ENCODE results near the gene ERBB4. TPM values are rescaled to one million over a fixed set of nuclear protein-coding genes. Genes with fewer than 3 reads are reported as not detected.

Gene ERBB4
- total RNA-seq, 1 donor from 2014 or later, result 9.2 TPM

- H3K27ac Mint-ChIP-seq, result no peak overlapping the region
- no peak overlapping the region for H3K4me3 Mint-ChIP-seq
These were observed 474.3 kb downstream of the ERBB4 start for GRCh38 chr2:212064318-212064717.

GRCh38 chr2:212052412-212053159, 486.0 kb downstream of the ERBB4 start:
- H3K9me3 Mint-ChIP-seq, result peaks cover 53% of the 10 kb centered on the region
- peaks cover 27% of the 10 kb centered on the region for H3K36me3 Mint-ChIP-seq
- no peak overlapping the region for H3K27ac Mint-ChIP-seq
- TF ChIP-seq CTCF (IDR thresholded peaks at IDR 0.05; ENCODE audit: unreplicated experiment), result no peak
- H3K4me1 Mint-ChIP-seq, result no peaks in the 10 kb centered on the region
- DNase-seq (ENCODE audit: low spot score in 2 of 2, unreplicated experiment in 2 of 2), result no peak
- no peaks in the 10 kb centered on the region for H3K27me3 Mint-ChIP-seq (ENCODE audit: low read depth)
- H3K4me3 Mint-ChIP-seq, result no peak overlapping the region

More at GRCh38 chr2:212064318-212064717, 474.3 kb downstream of the ERBB4 start:
- no peak for DNase-seq (ENCODE audit: low spot score in 2 of 2, unreplicated experiment in 2 of 2)
- peaks cover 6% of the 10 kb centered on the region for H3K9me3 Mint-ChIP-seq
- no peaks in the 10 kb centered on the region for H3K4me1 Mint-ChIP-seq
- no peak for TF ChIP-seq CTCF (IDR thresholded peaks at IDR 0.05; ENCODE audit: unreplicated experiment)
- peaks cover 4% of the 10 kb centered on the region for H3K36me3 Mint-ChIP-seq
- H3K27me3 Mint-ChIP-seq (ENCODE audit: low read depth), result no peaks in the 10 kb centered on the region

- Mint-ChIP-seq H3K27ac (no peak overlapping the region), H3K4me1 (no peaks in the 10 kb centered on the region), H3K27me3 (ENCODE audit: low read depth) (no peaks in the 10 kb centered on the region), H3K4me3 (no peak overlapping the region), H3K36me3 (peaks cover 19% of the 10 kb centered on the region), H3K9me3 (peaks cover 36% of the 10 kb centered on the region)
- TF ChIP-seq CTCF (IDR thresholded peaks at IDR 0.05; ENCODE audit: unreplicated experiment), result no peak
- DNase-seq (ENCODE audit: low spot score in 2 of 2, unreplicated experiment in 2 of 2), result no peak
These were observed 487.7 kb downstream of the ERBB4 start for GRCh38 chr2:212050871-212051270.

- H3K9me3 Mint-ChIP-seq, result peaks cover 5% of the 10 kb centered on the region
- no peaks in the 10 kb centered on the region for H3K27me3 Mint-ChIP-seq (ENCODE audit: low read depth)
- H3K36me3 Mint-ChIP-seq, result no peaks in the 10 kb centered on the region
- no peak for TF ChIP-seq CTCF (IDR thresholded peaks at IDR 0.05; ENCODE audit: unreplicated experiment)
- H3K4me1 Mint-ChIP-seq, result peaks cover 8% of the 10 kb centered on the region
- H3K4me3 Mint-ChIP-seq, result no peak overlapping the region
- no peak for DNase-seq (ENCODE audit: low spot score in 2 of 2, unreplicated experiment in 2 of 2)
- no peak overlapping the region for H3K27ac Mint-ChIP-seq
These were observed 496.0 kb downstream of the ERBB4 start for GRCh38 chr2:212042562-212042961.

GRCh38 chr2:212037062-212037461, 501.5 kb downstream of the ERBB4 start:
- Mint-ChIP-seq H3K4me3 (no peak overlapping the region), H3K36me3 (no peaks in the 10 kb centered on the region), H3K9me3 (peaks cover 5% of the 10 kb centered on the region), H3K27ac (no peak overlapping the region), H3K27me3 (ENCODE audit: low read depth) (no peaks in the 10 kb centered on the region), H3K4me1 (peaks cover 10% of the 10 kb centered on the region)
- no peak for DNase-seq (ENCODE audit: low spot score in 2 of 2, unreplicated experiment in 2 of 2)
- no peak for TF ChIP-seq CTCF (IDR thresholded peaks at IDR 0.05; ENCODE audit: unreplicated experiment)
